GM21576 (cell line): ENCODE measurements around the gene XBP1.
"Not testable (repeated sequence)": the region's sequence is repeated elsewhere in the genome, so short reads cannot be mapped to it uniquely, and the experiment has no call there.

Experiments used
- ATAC-seq: cut with Tn5 transposase; IDR thresholded peaks from one replicate; pipeline ENCODE4 v1.9.1; 2021; ENCODE audit warnings: mild to moderate bottlenecking, moderate library complexity; ENCODE audit not compliant: unreplicated experiment

XBP1 gene

GRCh38 chr22:28754512-28754911 lies 45.9 kb downstream of the XBP1 start:
- ATAC-seq, result not testable (repeated sequence)

DNA sequence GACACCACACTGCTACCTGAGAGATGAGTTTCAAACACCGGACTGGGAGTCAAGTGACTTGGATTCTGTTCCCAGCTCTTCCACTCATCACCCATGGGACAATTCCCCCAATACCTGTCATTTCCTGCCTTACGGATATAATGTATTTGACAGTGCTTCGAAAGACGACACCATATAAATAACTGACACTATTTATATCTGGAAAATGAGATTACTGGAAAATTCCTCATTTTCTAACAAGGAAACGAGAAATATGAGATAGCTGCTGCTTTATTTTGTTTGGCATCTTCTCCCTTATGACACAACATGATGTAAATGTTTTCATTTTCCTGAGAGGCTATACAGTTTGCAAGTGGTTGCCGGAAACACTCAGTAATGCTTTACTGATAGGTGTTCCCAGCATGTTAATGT lies 49.9 kb downstream of the XBP1 start:
- no peak for ATAC-seq
